ENCODE data around the gene HOXD13.

The HOXD13 gene

GRCh38 chr2:176132205-176133171 lies 40.0 kb downstream of the HOXD13 start:
- H3K4me3 ChIP-seq (ENCODE audit: insufficient read length, low read depth) = no peak overlapping the region
- no peak for DNase-seq (ENCODE audit: low read depth, low spot score)

GRCh38 chr2:176133389-176133788 lies 40.9 kb downstream of the HOXD13 start:
- TF ChIP-seq SUZ12 (IDR thresholded peaks at IDR 0.05; ENCODE audit: extremely low read depth, insufficient read depth, insufficient read length) (no peak), YY1 (IDR thresholded peaks at IDR 0.05; ENCODE audit: insufficient read depth, insufficient read length) (no peak), ZNF274 (IDR thresholded peaks at IDR 0.05; ENCODE audit: low read depth, low read length) (no peak)
- peaks cover 99% of the 10 kb centered on the region for H3K27me3 ChIP-seq (ENCODE audit: insufficient read depth, insufficient read length)
- H3K9ac ChIP-seq (ENCODE audit: insufficient read length, low read depth) = no peak overlapping the region
- no peak overlapping the region for H3K4me3 ChIP-seq (ENCODE audit: insufficient read length, low read depth)
- DNase-seq (ENCODE audit: low read depth, low spot score) = no peak
- H3K9me3 ChIP-seq (ENCODE audit: insufficient read depth, low read length) = no peaks in the 10 kb centered on the region
- H3K4me1 ChIP-seq (ENCODE audit: insufficient read depth, insufficient read length) = peaks cover 12% of the 10 kb centered on the region
- H3K36me3 ChIP-seq (ENCODE audit: insufficient read depth, insufficient read length, low read length) = no peaks in the 10 kb centered on the region

More at GRCh38 chr2:176132205-176133171, 40.0 kb downstream of the HOXD13 start:
- H3K9ac ChIP-seq (ENCODE audit: insufficient read length, low read depth) = no peak overlapping the region
- H3K4me1 ChIP-seq (ENCODE audit: insufficient read depth, insufficient read length) = peaks cover 12% of the 10 kb centered on the region
- peaks cover 99% of the 10 kb centered on the region for H3K27me3 ChIP-seq (ENCODE audit: insufficient read depth, insufficient read length)
- H3K9me3 ChIP-seq (ENCODE audit: insufficient read depth, low read length) = no peaks in the 10 kb centered on the region
- H3K36me3 ChIP-seq (ENCODE audit: insufficient read depth, insufficient read length, low read length) = no peaks in the 10 kb centered on the region
- TF ChIP-seq ZNF274 (IDR thresholded peaks at IDR 0.05; ENCODE audit: low read depth, low read length) = no peak
- TF ChIP-seq SUZ12 (IDR thresholded peaks at IDR 0.05; ENCODE audit: extremely low read depth, insufficient read depth, insufficient read length) = peak; percentile 74

- H3K9ac ChIP-seq (ENCODE audit: insufficient read length, low read depth) = no peak overlapping the region
- TF ChIP-seq ZNF274 (IDR thresholded peaks at IDR 0.05; ENCODE audit: low read depth, low read length) = no peak
- TF ChIP-seq YY1 (IDR thresholded peaks at IDR 0.05; ENCODE audit: insufficient read depth, insufficient read length) = no peak
- no peak for TF ChIP-seq SUZ12 (IDR thresholded peaks at IDR 0.05; ENCODE audit: extremely low read depth, insufficient read depth, insufficient read length)
- H3K4me1 ChIP-seq (ENCODE audit: insufficient read depth, insufficient read length) = peaks cover 9% of the 10 kb centered on the region
- H3K36me3 ChIP-seq (ENCODE audit: insufficient read depth, insufficient read length, low read length) = no peaks in the 10 kb centered on the region
- H3K9me3 ChIP-seq (ENCODE audit: insufficient read depth, low read length) = no peaks in the 10 kb centered on the region
- DNase-seq (ENCODE audit: low read depth, low spot score) = no peak
- H3K27me3 ChIP-seq (ENCODE audit: insufficient read depth, insufficient read length) = peaks cover 99% of the 10 kb centered on the region
- no peak overlapping the region for H3K4me3 ChIP-seq (ENCODE audit: insufficient read length, low read depth)
These were observed 41.5 kb downstream of the HOXD13 start for GRCh38 chr2:176134035-176134434.

GRCh38 chr2:176135035-176135440 lies 42.5 kb downstream of the HOXD13 start:
- DNase-seq (ENCODE audit: low read depth, low spot score) = no peak
- peaks cover 5% of the 10 kb centered on the region for H3K4me1 ChIP-seq (ENCODE audit: insufficient read depth, insufficient read length)
- H3K9ac ChIP-seq (ENCODE audit: insufficient read length, low read depth) = no peak overlapping the region
- H3K36me3 ChIP-seq (ENCODE audit: insufficient read depth, insufficient read length, low read length) = no peaks in the 10 kb centered on the region
- TF ChIP-seq ZNF274 (IDR thresholded peaks at IDR 0.05; ENCODE audit: low read depth, low read length) (no peak), SUZ12 (IDR thresholded peaks at IDR 0.05; ENCODE audit: extremely low read depth, insufficient read depth, insufficient read length) (no peak), YY1 (IDR thresholded peaks at IDR 0.05; ENCODE audit: insufficient read depth, insufficient read length) (no peak)
- H3K4me3 ChIP-seq (ENCODE audit: insufficient read length, low read depth) = no peak overlapping the region
- no peaks in the 10 kb centered on the region for H3K9me3 ChIP-seq (ENCODE audit: insufficient read depth, low read length)
- peaks cover 96% of the 10 kb centered on the region for H3K27me3 ChIP-seq (ENCODE audit: insufficient read depth, insufficient read length)

GRCh38 chr2:176136374-176137251 lies 44.1 kb downstream of the HOXD13 start:
- H3K4me1 ChIP-seq (ENCODE audit: insufficient read depth, insufficient read length) = peaks cover 3% of the 10 kb centered on the region
- peak overlapping the region; percentile 36 for H3K4me3 ChIP-seq (ENCODE audit: insufficient read length, low read depth)
- no peaks in the 10 kb centered on the region for H3K36me3 ChIP-seq (ENCODE audit: insufficient read depth, insufficient read length, low read length)
- H3K27me3 ChIP-seq (ENCODE audit: insufficient read depth, insufficient read length) = peaks cover 89% of the 10 kb centered on the region
- DNase-seq (ENCODE audit: low read depth, low spot score) = no peak
- TF ChIP-seq YY1 (IDR thresholded peaks at IDR 0.05; ENCODE audit: insufficient read depth, insufficient read length) (no peak), SUZ12 (IDR thresholded peaks at IDR 0.05; ENCODE audit: extremely low read depth, insufficient read depth, insufficient read length) (peak; percentile 84)
- no peaks in the 10 kb centered on the region for H3K9me3 ChIP-seq (ENCODE audit: insufficient read depth, low read length)
- H3K9ac ChIP-seq (ENCODE audit: insufficient read length, low read depth) = peak overlapping the region; percentile 44

GRCh38 chr2:176137252-176137580 lies 44.7 kb downstream of the HOXD13 start:
- no peaks in the 10 kb centered on the region for H3K9me3 ChIP-seq (ENCODE audit: insufficient read depth, low read length)
- TF ChIP-seq SUZ12 (IDR thresholded peaks at IDR 0.05; ENCODE audit: extremely low read depth, insufficient read depth, insufficient read length) (peak; percentile 44), YY1 (IDR thresholded peaks at IDR 0.05; ENCODE audit: insufficient read depth, insufficient read length) (no peak), ZNF274 (IDR thresholded peaks at IDR 0.05; ENCODE audit: low read depth, low read length) (no peak)
- H3K9ac ChIP-seq (ENCODE audit: insufficient read length, low read depth) = peak overlapping the region; percentile 44
- no peaks in the 10 kb centered on the region for H3K36me3 ChIP-seq (ENCODE audit: insufficient read depth, insufficient read length, low read length)
- no peak for DNase-seq (ENCODE audit: low read depth, low spot score)
- H3K27me3 ChIP-seq (ENCODE audit: insufficient read depth, insufficient read length) = peaks cover 89% of the 10 kb centered on the region
- peaks cover 3% of the 10 kb centered on the region for H3K4me1 ChIP-seq (ENCODE audit: insufficient read depth, insufficient read length)
- peak overlapping the region; percentile 36 for H3K4me3 ChIP-seq (ENCODE audit: insufficient read length, low read depth)

- Histone ChIP-seq H3K4me3 (ENCODE audit: insufficient read length, low read depth) (no peak overlapping the region), H3K27me3 (ENCODE audit: insufficient read depth, insufficient read length) (peaks cover 89% of the 10 kb centered on the region), H3K4me1 (ENCODE audit: insufficient read depth, insufficient read length) (peaks cover 3% of the 10 kb centered on the region), H3K9me3 (ENCODE audit: insufficient read depth, low read length) (no peaks in the 10 kb centered on the region), H3K36me3 (ENCODE audit: insufficient read depth, insufficient read length, low read length) (no peaks in the 10 kb centered on the region), H3K9ac (ENCODE audit: insufficient read length, low read depth) (no peak overlapping the region)
- no peak for TF ChIP-seq SUZ12 (IDR thresholded peaks at IDR 0.05; ENCODE audit: extremely low read depth, insufficient read depth, insufficient read length)
- TF ChIP-seq ZNF274 (IDR thresholded peaks at IDR 0.05; ENCODE audit: low read depth, low read length) = no peak
- no peak for TF ChIP-seq YY1 (IDR thresholded peaks at IDR 0.05; ENCODE audit: insufficient read depth, insufficient read length)
- no peak for DNase-seq (ENCODE audit: low read depth, low spot score)
These were observed 45.4 kb downstream of the HOXD13 start for GRCh38 chr2:176137906-176138305.
